Neutrophil (primary cell): ENCODE data around the gene TBXAS1.

Experiments
- H3K27ac ChIP-seq: fragments of 200-600 bp; sonication (generic); 2 replicates; pipeline ENCODE4 v1.5.1; 2016; ENCODE audit warnings: mild to moderate bottlenecking, moderate library complexity
- H3K27me3 ChIP-seq: fragments of 200-600 bp; sonication (generic); 2 replicates; pipeline ENCODE4 v1.6.0; 2016; ENCODE audit warnings: mild to moderate bottlenecking
- H3K36me3 ChIP-seq: fragments of 200-600 bp; sonication (generic); 2 replicates; pipeline ENCODE4 v1.5.1; 2017
- H3K4me1 ChIP-seq, 2 experiments: fragments of 200-600 bp in 1 of 2; sonication (generic) in 1 of 2; 1 replicate in 1 of 2; 2 replicates in 1 of 2; pipeline versions ENCODE4 v1.5.1 to v1.6.1; 2013 to 2016; ENCODE audit warnings: low read depth in 1 of 2, low read length in 1 of 2, mild to moderate bottlenecking in 1 of 2, moderate library complexity in 1 of 2; ENCODE audit not compliant: control insufficient read depth in 1 of 2, insufficient read depth in 1 of 2
- H3K4me3 ChIP-seq, 2 experiments: fragments of 200-600 bp in 1 of 2; sonication (generic) in 1 of 2; 1 replicate in 1 of 2; 2 replicates in 1 of 2; pipeline ENCODE4 v1.5.1; 2013 to 2016; ENCODE audit warnings: low read depth in 1 of 2, low read length in 1 of 2, mild to moderate bottlenecking in 1 of 2, moderate library complexity in 1 of 2
- H3K9me3 ChIP-seq: fragments of 200-600 bp; sonication (generic); 2 replicates; pipeline ENCODE4 v1.5.1; 2016
- TF ChIP-seq, protein P1 (sequence below): fragments of 200-600 bp; sonication (generic); IDR thresholded peaks from 2 replicates; pipeline ENCODE4 v1.5.1; 2016; ENCODE audit warnings: antibody characterized with exemption

TBXAS1 gene

DNA sequence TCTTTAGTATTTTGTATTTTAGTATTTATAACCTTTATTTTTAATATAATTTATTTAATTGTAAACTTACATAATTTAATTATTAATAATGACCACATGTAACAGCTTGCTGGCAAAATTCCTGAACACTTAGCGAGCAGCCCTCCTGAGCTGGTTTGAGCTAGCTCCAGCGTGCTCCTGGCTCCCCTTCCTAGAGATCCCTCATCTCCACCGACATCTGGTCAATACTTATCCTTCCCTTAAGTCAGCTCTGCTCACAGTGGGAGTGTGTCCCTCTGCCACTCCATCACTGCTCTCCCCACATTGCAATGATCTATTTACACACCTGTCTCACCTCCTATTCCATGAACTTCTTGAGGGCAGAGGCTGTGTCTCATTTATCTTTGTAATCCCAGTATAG, 20.6 kb upstream of the TBXAS1 start:
- no peak overlapping the region for H3K4me3 ChIP-seq
- H3K4me1 ChIP-seq = no peaks in the 10 kb centered on the region
- no peaks in the 10 kb centered on the region for H3K9me3 ChIP-seq
- H3K27ac ChIP-seq = no peak overlapping the region
- H3K36me3 ChIP-seq = no peaks in the 10 kb centered on the region
- TF ChIP-seq, protein P1, sequence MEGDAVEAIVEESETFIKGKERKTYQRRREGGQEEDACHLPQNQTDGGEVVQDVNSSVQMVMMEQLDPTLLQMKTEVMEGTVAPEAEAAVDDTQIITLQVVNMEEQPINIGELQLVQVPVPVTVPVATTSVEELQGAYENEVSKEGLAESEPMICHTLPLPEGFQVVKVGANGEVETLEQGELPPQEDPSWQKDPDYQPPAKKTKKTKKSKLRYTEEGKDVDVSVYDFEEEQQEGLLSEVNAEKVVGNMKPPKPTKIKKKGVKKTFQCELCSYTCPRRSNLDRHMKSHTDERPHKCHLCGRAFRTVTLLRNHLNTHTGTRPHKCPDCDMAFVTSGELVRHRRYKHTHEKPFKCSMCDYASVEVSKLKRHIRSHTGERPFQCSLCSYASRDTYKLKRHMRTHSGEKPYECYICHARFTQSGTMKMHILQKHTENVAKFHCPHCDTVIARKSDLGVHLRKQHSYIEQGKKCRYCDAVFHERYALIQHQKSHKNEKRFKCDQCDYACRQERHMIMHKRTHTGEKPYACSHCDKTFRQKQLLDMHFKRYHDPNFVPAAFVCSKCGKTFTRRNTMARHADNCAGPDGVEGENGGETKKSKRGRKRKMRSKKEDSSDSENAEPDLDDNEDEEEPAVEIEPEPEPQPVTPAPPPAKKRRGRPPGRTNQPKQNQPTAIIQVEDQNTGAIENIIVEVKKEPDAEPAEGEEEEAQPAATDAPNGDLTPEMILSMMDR = no peak
- no peaks in the 10 kb centered on the region for H3K27me3 ChIP-seq

DNA sequence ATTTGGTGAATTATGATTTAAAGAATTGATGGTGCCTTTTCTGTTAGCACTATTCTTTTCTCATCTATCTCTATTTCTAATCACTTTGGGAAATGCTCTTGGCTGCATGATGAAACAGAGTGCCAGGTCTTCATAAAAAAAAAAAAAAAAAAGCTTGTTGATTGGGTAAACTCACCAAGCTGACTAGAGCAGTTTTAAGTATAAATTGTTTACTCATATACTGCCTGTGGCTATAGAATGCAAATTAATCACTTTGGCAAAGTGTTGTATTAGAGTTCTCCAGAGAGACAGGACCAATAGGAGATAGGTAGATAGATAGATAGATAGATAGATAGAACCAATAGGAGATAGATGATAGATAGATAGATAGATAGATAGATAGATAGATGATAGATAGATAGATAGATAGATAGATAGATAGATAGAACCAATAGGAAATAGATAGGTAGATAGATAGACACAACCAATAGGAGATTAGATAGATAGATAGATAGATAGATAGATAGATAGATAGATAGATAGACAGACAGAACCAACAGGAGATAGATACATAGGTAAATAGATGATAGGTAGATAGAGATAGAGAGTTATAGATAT, 20.1 kb upstream of the TBXAS1 start:
- no peak overlapping the region for H3K27ac ChIP-seq
- H3K27me3 ChIP-seq = no peaks in the 10 kb centered on the region
- H3K9me3 ChIP-seq = no peaks in the 10 kb centered on the region
- TF ChIP-seq, protein P1 = no peak
- H3K4me3 ChIP-seq = no peak overlapping the region
- H3K4me1 ChIP-seq = no peaks in the 10 kb centered on the region
- H3K36me3 ChIP-seq = no peaks in the 10 kb centered on the region

DNA sequence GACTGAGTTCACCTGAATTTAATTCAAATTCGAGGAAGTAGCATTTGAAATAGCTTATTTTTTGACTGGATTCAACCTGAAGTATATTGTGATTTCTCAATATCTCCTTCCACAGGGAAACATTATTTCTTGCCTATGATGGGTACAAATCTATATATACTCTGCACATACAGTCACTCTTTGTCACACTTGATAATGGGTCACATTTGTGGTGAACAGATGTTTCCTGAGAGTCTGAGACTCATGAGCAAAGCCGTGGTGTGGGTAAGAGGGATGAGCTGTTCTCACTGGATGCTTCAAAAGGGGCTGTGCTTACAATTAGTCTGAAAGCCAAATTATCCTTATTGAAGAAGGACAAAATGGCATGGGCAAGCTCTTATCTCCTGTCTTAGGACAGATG, 18.0 kb upstream of the TBXAS1 start:
- TF ChIP-seq, protein P1 = no peak
- H3K4me3 ChIP-seq = no peak overlapping the region
- no peaks in the 10 kb centered on the region for H3K4me1 ChIP-seq
- H3K36me3 ChIP-seq = no peaks in the 10 kb centered on the region
- H3K27ac ChIP-seq = no peak overlapping the region
- H3K9me3 ChIP-seq = no peaks in the 10 kb centered on the region
- no peaks in the 10 kb centered on the region for H3K27me3 ChIP-seq

DNA sequence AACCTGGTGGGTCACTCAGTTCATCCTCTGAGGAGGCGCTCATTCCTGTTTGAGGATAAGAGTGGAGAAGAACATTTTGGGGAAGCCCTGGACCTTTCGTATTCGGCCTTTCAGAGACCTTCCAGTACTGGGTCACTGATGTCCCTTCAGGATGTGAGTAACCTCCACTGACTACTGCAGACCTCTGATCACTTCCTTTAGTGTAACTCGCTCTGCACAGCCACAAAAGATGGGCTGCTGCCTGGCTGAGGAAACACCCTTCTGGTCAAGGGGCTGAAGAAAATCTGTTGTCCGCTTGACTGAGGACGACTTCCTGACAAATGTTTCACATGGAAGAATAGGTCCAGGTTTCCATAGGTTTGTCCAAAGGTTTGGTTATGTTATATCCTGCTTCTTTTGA, 15.9 kb upstream of the TBXAS1 start:
- no peak overlapping the region for H3K4me3 ChIP-seq
- no peak overlapping the region for H3K27ac ChIP-seq
- H3K9me3 ChIP-seq = no peaks in the 10 kb centered on the region
- no peaks in the 10 kb centered on the region for H3K27me3 ChIP-seq
- no peaks in the 10 kb centered on the region for H3K36me3 ChIP-seq
- TF ChIP-seq, protein P1 = no peak
- no peaks in the 10 kb centered on the region for H3K4me1 ChIP-seq

DNA sequence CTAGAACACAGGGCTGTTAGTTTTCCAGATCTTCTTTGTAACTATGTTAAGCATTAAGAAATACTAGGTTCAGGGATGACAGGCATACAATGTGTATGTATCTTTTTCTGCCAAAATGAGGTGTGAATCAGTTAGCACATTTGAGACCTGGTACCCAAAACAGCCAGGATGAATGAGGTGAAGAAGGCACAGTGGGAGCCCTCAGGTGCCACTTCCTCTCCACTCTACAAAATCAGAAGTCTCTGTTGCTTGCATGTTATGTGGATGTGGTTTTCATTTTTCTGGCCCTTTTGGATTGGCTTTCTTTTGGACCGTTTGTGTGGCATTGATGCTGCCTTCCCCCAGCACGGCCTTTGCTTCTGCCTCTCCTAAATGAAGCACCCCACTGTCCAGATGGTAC, 15.4 kb upstream of the TBXAS1 start:
- TF ChIP-seq, protein P1 = no peak
- H3K27me3 ChIP-seq = no peaks in the 10 kb centered on the region
- H3K36me3 ChIP-seq = no peaks in the 10 kb centered on the region
- no peak overlapping the region for H3K4me3 ChIP-seq
- H3K27ac ChIP-seq = no peak overlapping the region
- H3K9me3 ChIP-seq = no peaks in the 10 kb centered on the region
- H3K4me1 ChIP-seq = no peaks in the 10 kb centered on the region

DNA sequence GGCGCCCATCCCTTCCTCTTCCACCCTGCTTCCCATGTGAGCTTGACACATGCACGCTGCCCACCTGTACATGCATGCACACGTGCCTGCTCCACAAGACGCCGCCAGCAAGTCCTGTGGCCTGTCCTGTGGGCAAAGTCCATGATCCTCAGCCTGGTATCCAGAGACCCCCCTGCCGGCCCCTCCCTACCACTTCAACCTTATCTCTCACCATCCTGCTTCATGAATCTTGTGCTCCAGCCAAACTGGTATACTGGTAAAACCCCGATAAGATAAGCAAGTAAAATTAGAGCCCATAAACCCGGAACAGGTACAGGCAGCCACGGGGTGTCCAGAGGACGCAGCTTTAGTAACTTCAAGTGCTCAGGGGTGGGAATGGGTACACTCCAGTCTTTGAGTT, 11.8 kb upstream of the TBXAS1 start:
- Histone ChIP-seq H3K9me3 (no peaks in the 10 kb centered on the region), H3K27me3 (no peaks in the 10 kb centered on the region), H3K4me3 (no peak overlapping the region)

More for the DNA sequence above, 11.8 kb upstream of the TBXAS1 start:
- Histone ChIP-seq H3K4me1 (no peaks in the 10 kb centered on the region), H3K27ac (no peak overlapping the region), H3K36me3 (no peaks in the 10 kb centered on the region)
- TF ChIP-seq, protein P1 = no peak
